Suprapubic skin (tissue), 4 donors: ENCODE measurements around the gene SIX3. TPM values are rescaled to one million over a fixed set of nuclear protein-coding genes. Genes with fewer than 3 reads are reported as not detected.

Source experiments
- DNase-seq, 2 donors: peaks; one replicate each; pipeline ENCODE4 v3.0.0-alpha.2; 2019; ENCODE audit warnings: low spot score in 2 of 2
- H3K27ac ChIP-seq: fragments of 200-600 bp; sonication (generic); one replicate; pipeline ENCODE4 v1.5.1; 2019
- H3K27me3 ChIP-seq: fragments of 200-600 bp; sonication (generic); one replicate; pipeline ENCODE4 v1.5.1; 2019
- H3K36me3 ChIP-seq: fragments of 200-600 bp; sonication (generic); one replicate; pipeline ENCODE4 v1.5.1; 2019
- H3K4me1 ChIP-seq: fragments of 200-600 bp; sonication (generic); one replicate; pipeline ENCODE4 v1.5.1; 2019
- H3K4me3 ChIP-seq: fragments of 200-600 bp; sonication (generic); one replicate; pipeline ENCODE4 v1.5.1; 2019; ENCODE audit warnings: mild to moderate bottlenecking
- H3K9me3 ChIP-seq: fragments of 200-600 bp; sonication (generic); one replicate; pipeline ENCODE4 v1.5.1; 2019
- EP300 ChIP-seq: sonication (generic); formaldehyde crosslinking; IDR thresholded peaks from one replicate; pipeline ENCODE4 v1.6.1; 2017; ENCODE audit warnings: antibody characterized with exemption
- POLR2A ChIP-seq, 2 donors: fragments of 450-650 bp; IDR thresholded peaks; one replicate each; pipeline ENCODE4 v1.6.1; 2017; ENCODE audit warnings: antibody characterized with exemption in 2 of 2, mild to moderate bottlenecking in 2 of 2, moderate library complexity in 2 of 2
- POLR2AphosphoS5 ChIP-seq, 3 donors: sonication (generic); formaldehyde crosslinking; IDR thresholded peaks; one replicate each; pipeline ENCODE4 v1.6.1; 2017; ENCODE audit warnings: antibody characterized with exemption in 3 of 3
- WGBS: methylation state at CpG from one replicate; pipeline ENCODE4 v1.1.5; 2018; 5-methylcytosine and 5-hydroxymethylcytosine counted together
- total RNA-seq, 4 donors: library from RNA; depleted of rRNA; stranded (reverse); fragments of >200 nt; gene quantifications; one replicate each; pipeline ENCODE4 v1.1.0, GENCODE V29; 2016
- TF ChIP-seq, protein P1 (sequence below), 2 donors: fragments of 200-600 bp in 1 of 2; fragments of 450-650 bp in 1 of 2; sonication (generic) in 1 of 2; IDR thresholded peaks; one replicate each; pipeline ENCODE4 v1.5.1; 2016 to 2019; ENCODE audit warnings: antibody characterized with exemption in 2 of 2, mild to moderate bottlenecking in 1 of 2, moderate library complexity in 1 of 2

The SIX3 gene
- total RNA-seq, 4 donors from 2014 or later: 0.38 TPM; not detected in 3

DNA sequence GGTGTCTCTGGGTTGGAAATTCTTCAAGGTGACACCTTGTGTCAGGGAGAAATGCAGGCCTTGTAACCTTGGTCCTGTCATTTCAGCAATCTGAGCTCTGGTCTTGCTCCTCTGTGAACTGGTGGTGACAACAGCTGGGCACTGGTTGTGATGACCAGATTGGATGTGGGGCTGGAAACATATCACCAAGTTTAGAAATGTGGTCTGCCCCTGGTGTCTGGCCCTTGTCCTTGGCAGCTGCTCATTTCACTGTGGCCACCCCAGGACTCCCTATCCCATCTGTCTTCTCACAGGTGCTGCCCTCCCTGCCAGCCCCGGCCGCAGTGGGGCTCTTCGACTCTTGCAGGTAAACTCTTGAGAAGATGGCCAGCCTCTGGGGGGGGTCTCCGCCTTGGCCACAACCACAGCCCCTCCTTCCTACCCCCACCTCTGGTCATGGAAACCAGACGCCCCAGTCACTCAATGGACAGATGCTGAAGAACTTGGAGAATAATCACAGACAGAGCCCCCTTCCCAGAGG lies 20.7 kb downstream of the SIX3 start:
- no peak for DNase-seq
- H3K36me3 ChIP-seq: no peaks in the 10 kb centered on the region
- H3K4me1 ChIP-seq: peaks cover 25% of the 10 kb centered on the region
- TF ChIP-seq POLR2AphosphoS5 (IDR thresholded peaks at IDR 0.05) (no peak), EP300 (no peak), POLR2A (IDR thresholded peaks at IDR 0.05) (no peak)
- TF ChIP-seq, protein P1, sequence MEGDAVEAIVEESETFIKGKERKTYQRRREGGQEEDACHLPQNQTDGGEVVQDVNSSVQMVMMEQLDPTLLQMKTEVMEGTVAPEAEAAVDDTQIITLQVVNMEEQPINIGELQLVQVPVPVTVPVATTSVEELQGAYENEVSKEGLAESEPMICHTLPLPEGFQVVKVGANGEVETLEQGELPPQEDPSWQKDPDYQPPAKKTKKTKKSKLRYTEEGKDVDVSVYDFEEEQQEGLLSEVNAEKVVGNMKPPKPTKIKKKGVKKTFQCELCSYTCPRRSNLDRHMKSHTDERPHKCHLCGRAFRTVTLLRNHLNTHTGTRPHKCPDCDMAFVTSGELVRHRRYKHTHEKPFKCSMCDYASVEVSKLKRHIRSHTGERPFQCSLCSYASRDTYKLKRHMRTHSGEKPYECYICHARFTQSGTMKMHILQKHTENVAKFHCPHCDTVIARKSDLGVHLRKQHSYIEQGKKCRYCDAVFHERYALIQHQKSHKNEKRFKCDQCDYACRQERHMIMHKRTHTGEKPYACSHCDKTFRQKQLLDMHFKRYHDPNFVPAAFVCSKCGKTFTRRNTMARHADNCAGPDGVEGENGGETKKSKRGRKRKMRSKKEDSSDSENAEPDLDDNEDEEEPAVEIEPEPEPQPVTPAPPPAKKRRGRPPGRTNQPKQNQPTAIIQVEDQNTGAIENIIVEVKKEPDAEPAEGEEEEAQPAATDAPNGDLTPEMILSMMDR (IDR thresholded peaks at IDR 0.05): no peak
- WGBS: 0% methylated on average over 1 of the region's 5 CpGs
- no peaks in the 10 kb centered on the region for H3K9me3 ChIP-seq
- H3K27me3 ChIP-seq: peaks cover 34% of the 10 kb centered on the region
- no peak overlapping the region for H3K27ac ChIP-seq
- H3K4me3 ChIP-seq: no peak overlapping the region

DNA sequence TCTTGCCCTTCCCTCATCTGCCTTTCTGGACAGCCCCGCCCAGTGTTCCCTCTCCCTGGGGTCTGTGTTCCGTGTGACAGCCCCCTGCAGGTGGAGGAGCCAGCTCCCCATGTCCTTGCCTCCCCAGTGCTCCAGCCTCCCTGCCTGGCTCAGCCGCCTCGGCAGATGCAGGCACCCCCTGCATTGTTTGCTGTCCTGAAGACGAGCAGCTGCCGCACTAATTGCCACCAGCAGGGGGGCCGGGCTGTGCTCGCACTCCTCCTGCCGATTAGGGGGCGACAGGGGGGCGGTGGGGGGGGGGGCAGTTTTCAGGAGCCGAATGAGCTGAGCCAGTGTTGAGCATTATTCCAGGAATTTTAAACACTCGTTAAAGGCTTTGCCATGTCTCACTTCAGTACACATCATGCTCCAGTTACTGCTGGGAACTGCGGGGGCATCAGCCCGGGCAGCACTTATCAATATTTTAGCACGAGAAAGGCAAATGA lies 23.3 kb downstream of the SIX3 start:
- Histone ChIP-seq H3K36me3 (no peaks in the 10 kb centered on the region), H3K27ac (peak overlapping the region; percentile 56), H3K27me3 (peaks cover 21% of the 10 kb centered on the region), H3K4me1 (peaks cover 10% of the 10 kb centered on the region), H3K9me3 (no peaks in the 10 kb centered on the region), H3K4me3 (no peak overlapping the region)
- no peak for DNase-seq
- 38% methylated on average over 12 of the region's 16 CpGs for WGBS
- TF ChIP-seq POLR2AphosphoS5 (IDR thresholded peaks at IDR 0.05): no peak
- TF ChIP-seq, protein P1 (IDR thresholded peaks at IDR 0.05): peak in 1 of 2 donors; percentile 32

DNA sequence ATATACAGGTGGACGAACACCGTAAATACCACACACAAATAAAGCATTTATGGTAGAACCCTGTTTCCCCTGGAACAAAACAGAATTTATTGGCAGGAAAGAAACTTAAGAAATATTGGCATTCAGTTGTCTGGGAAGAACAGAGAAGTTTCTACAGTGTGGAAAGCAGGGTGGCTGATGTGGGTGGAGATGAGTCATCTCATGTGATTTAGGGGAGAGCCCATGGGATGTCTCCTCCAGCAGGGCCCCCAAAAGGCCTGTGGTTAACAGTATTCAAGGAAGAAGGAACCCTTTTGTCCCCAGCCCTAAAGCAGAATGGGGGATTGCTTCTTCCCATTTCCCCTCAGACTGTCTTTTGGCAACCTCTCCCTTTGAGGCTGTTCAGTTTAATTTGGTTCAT lies 24.2 kb downstream of the SIX3 start:
- peaks cover 21% of the 10 kb centered on the region for H3K27me3 ChIP-seq
- no peaks in the 10 kb centered on the region for H3K9me3 ChIP-seq
- TF ChIP-seq POLR2A (IDR thresholded peaks at IDR 0.05) (no peak), EP300 (no peak), POLR2AphosphoS5 (IDR thresholded peaks at IDR 0.05) (no peak)
- TF ChIP-seq, protein P1 (IDR thresholded peaks at IDR 0.05): no peak
- H3K36me3 ChIP-seq: no peaks in the 10 kb centered on the region
- H3K4me3 ChIP-seq: no peak overlapping the region
- WGBS: 74% methylated on average over 2 of the region's 2 CpGs
- H3K27ac ChIP-seq: peak overlapping the region; percentile 56
- no peak for DNase-seq
- H3K4me1 ChIP-seq: peaks cover 10% of the 10 kb centered on the region

DNA sequence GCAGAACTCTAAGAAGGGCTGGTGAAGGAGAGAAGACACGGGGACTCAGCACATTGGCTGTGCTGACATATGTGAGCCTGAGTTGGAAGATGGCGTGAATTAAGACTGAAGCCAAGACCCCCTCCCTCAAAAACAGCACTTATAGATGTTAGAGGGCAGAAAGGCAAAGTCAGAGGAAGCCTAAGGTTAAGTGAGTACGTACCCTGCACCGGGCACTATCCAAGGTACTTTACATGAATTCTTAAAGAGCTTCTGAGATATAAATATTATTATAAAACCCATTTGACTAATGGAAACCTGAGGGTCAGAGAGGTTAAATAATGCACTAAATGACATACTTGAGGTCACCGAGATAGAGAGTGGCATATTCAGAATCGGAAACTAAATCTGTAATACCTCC lies 25.6 kb downstream of the SIX3 start:
- TF ChIP-seq POLR2A (IDR thresholded peaks at IDR 0.05) (no peak), POLR2AphosphoS5 (IDR thresholded peaks at IDR 0.05) (no peak), EP300 (no peak)
- TF ChIP-seq, protein P1 (IDR thresholded peaks at IDR 0.05): no peak
- Histone ChIP-seq H3K4me1 (peaks cover 10% of the 10 kb centered on the region), H3K9me3 (no peaks in the 10 kb centered on the region), H3K4me3 (no peak overlapping the region), H3K36me3 (no peaks in the 10 kb centered on the region), H3K27ac (no peak overlapping the region), H3K27me3 (peaks cover 15% of the 10 kb centered on the region)
- no peak for DNase-seq
- WGBS: 71% methylated on average over 6 of the region's 6 CpGs

DNA sequence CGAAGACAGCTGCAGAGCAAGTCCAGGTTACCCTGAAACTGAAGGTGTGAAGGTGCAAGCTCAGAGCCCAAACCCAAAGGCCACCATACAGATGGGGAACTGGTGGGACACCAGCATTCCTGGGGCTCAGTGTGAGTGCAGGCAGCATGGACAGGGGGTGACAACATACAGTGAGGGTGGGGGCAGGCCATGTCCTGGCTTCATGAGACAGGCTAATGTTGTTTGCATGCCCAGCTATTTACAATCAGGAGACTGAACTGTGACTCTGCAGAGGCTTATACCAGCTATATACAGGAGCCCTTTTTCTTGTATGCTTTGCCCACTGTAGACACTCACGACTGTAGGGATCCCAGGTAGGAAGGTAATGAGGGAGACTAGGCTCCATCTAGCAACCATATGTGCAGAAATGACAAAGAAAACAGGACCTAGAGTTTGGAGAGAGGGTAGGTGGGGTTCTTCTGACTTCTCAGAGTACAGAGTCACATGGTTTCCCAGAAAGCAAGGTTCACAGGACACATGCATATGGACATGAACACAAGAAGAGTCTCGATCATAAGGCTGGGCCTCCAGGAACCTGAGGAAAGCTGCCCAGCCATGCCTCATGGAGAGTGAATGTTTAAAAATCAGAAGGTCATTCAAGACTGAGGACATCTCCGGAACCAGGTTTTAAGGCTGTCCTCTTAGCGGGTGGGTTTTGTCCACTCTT lies 26.4 kb downstream of the SIX3 start:
- WGBS: 87% methylated on average over 5 of the region's 5 CpGs
- no peak for TF ChIP-seq POLR2AphosphoS5 (IDR thresholded peaks at IDR 0.05)
- TF ChIP-seq, protein P1 (IDR thresholded peaks at IDR 0.05): no peak
- no peak for TF ChIP-seq EP300
- TF ChIP-seq POLR2A (IDR thresholded peaks at IDR 0.05): no peak
- Histone ChIP-seq H3K4me3 (no peak overlapping the region), H3K36me3 (no peaks in the 10 kb centered on the region), H3K9me3 (no peaks in the 10 kb centered on the region), H3K27me3 (peaks cover 17% of the 10 kb centered on the region), H3K27ac (no peak overlapping the region), H3K4me1 (peaks cover 10% of the 10 kb centered on the region)
- DNase-seq: no peak
